Stimulated activated CD4-positive, alpha-beta T cell treated with anti-CD3 and anti-CD28 coated beads, Interleukin-12 subunit alpha, Interleukin-12 subunit beta, amount 100 ng/mL, for 48 hours (primary cell): ENCODE measurements around the gene PYROXD2.
"Not testable (repeated sequence)": the region's sequence is repeated elsewhere in the genome, so short reads cannot be mapped to it uniquely, and the experiment has no call there.

Source experiments
- DNase-seq, 3 donors: peaks; one replicate each; pipeline ENCODE4 v3.0.0-alpha.2; 2020; ENCODE audit warnings: low read depth in 2 of 3, low spot score in 1 of 3

PYROXD2 gene

DNA sequence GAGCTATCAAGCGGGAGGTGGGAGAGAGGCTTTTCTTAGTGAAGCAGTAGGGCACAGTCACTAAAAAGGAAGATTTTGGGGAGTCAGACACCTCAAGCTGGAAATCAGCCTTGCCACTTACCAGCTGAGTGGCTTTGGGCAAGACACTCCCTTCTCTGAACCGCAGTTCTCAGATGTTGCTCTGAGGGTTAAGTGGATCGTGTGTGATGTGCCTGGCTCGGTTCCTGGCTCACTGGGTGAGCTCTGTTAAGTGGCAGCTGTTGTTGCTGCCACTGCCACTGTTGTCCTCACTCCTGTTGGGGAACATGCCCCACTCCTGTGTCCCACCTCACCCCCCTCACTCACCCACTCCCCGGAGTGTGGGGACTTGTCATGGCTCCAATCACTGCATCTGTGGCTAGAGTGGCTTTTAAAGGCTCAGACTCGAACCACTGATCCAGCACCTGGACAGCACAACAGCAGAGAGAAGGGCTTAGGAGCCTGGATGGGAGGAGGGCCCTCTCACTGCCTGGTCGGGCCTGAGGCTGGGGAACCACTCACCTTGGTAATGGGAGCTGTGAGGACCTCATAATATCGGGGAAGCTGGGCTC, 20.0 kb downstream of the PYROXD2 start:
- DNase-seq = no peak

DNA sequence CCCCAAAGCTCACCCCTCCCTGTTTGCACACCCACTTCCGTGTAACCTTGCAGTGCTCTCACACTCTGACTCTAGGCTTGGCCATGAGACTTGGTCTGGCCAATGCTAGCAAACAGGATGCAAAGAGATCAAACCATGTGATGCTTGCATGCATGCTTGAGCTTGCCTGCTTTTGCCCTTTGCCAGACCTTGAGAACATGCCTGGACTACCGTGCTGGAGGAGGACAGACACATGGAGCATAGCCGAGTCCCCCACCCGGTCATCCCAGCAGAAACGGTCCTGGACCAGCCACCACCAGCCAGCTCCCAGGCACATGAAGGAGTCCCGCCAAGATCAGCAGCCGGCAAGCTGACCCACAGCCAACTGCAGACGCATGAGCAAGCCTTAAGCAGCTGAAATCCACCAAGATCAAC, 23.4 kb downstream of the PYROXD2 start:
- DNase-seq = no peak

DNA sequence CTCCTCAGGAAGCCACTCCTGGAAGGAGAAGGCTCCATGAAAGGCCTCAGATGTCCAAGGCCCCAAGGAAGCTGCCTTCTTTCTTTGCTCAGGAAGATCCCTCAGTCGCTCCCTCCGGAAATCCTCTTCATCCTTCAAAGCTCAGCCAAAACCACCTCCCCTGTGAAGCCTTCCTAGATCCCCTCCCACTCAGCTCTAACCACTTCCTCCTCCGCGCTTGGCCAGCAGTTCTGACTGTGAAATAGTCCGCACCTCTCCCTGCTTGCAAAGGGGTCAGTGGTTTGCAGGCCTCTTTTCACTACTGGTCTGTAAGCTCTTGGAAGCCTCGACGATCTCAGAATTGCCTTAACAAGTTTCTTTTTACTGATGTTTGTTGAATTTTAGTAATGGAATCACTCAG, 23.9 kb downstream of the PYROXD2 start:
- no peak for DNase-seq

DNA sequence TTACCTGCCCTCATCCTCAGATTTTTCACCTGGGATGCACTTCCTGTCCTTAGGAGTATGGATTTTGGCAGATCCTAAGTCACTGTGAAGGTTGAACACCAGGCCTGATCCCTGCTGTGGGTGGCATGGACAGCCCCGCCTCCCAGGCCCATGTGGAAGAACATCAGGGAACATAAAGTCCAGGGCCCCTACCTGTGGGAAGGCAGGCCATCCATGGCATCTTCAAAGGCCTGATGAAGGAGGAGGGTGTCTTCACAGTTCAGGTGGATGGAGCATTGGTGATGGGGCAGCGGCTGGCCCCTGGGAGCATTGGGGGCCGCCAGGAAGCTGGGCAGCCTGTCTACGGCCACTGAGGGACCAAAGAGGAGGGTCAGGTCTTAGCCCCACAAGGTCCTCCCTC, 24.6 kb downstream of the PYROXD2 start:
- no peak for DNase-seq

DNA sequence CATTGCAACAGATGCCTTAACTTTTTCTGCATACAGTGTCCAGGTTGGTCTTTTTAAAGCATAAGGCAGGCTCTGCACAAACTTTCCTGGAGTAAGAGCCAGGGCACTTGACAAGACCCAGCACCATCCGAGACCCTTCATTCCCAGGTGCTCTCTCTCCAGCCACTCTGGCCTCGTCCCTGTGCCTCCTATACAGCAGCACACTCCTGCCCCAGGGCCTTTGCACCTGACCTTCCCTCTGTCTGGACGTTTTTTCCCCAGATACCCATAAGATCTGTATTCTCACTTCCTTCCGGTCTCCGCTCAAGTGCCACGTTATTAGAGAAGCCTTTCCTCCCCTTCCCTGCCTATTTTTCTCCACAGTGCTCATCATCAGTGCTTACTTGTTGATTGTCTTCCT, 25.6 kb downstream of the PYROXD2 start:
- no peak for DNase-seq

DNA sequence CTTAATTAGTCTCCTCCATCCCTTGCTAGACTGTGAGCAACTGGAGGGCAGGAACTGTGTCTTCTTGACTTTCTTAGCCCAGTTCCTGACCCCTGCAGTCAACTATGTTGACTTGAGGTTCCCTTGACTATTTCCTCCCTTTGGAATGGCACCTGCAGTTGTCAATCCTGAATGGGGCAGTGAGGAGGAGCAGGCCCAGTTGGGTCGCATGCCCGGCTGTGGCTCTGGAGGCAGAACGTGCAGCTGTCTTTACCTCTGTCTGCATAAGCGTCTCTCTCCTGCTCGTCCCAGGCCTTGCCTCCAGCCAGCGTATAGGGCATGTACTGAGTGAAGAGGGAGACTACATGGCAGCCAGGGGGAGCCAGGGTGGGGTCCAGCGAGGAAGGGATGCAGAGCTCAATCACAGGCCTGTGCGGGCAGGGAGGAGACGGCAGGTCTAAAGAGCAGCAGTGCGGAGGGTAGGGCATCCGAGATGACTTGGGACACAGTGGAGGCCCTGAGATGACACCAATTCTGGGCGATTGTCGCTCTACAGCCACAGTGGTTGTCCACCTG, 26.8 kb downstream of the PYROXD2 start:
- no peak for DNase-seq

DNA sequence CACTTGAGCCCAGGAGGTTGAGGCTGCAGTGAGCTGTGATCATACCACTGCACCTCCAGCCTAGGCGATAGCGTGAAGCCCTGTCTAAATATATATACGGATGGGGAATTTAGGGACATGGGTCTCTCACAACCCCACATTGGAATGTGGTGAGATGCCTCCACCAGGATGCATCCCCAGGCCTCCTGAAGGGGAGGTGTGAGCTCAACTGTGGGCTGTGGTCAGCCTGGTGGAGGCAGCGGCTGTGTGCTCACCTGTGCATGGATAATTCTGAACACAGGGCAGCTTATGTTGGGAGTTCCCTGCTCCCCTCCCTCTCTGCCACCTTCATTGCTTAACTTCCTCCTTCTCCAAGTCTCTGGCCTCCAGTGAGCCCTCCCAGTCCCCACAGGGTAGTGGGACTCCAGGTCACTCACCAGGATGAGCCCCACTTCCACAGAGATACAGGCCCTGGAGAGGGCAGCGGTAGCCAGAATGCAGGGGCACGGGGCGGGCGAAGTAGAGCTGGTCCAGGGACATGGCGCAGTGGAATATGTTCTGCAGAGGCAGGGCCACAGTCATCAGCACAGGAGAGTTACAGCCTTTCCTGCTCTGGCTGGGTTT, 30.4 kb downstream of the PYROXD2 start:
- DNase-seq = no peak

DNA sequence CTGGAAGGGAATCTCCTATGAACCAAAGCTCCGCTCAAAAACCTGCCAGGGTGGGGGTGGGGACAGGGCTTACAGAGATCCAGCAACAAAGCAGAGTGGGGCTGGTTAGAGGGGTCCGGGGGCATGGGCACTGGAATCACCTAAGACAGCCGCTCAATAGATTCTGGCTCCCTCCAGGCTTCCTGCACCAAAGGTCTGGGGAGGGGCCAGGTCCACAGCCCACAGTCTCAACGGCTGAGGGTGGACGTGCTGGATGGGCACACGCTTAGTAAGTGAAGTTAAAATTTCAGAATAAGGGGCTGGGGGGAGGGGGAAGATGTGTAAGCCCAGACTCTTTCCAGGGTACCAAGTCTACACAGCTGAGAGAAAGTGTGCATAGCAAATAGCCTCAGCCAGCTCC, 31.1 kb downstream of the PYROXD2 start:
- DNase-seq = no peak

DNA sequence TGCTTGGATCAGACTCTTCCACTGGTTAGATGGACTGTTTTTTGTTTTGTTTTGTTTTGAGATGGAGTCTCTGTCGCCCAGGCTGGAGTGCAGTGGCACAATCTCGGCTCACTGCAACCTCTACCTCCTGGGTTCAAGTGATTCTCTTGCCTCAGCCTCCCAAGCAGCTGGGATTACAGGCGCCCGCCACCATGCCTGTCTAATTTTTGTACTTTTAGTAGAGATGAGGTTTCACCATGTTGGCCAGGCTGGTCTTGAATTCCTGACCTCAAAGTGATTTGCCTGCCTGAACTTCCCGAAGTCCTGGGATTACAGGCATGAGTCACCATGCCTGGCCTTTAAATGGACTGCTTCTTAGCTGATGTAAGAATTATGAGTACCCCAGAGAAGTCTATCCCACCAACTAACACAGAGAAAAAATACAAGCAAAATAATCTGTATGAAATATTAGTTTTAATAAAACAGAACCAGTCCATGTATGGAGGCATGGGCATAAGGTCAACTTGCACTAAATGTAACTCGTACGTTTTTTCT, 31.8 kb downstream of the PYROXD2 start:
- DNase-seq = not testable (repeated sequence)

DNA sequence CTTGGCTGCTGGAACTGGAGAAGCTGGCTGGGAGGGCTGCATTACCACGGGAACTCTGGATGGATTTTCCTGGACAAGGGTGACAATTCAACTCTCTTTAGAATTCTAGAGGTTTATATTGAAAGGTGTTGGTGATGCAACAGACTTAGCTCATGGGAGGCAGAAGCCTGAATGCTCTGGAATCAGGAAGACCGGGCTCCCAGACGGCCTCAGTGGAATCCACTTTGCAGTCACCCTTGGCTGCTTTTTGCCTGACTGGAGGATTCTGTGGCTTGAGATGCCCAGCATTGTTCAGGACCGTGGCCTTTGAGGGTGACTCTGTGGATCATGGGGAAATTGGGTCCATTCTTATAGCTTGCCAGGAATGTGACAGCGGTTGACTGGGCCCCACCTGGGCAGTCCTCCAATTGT, 32.3 kb downstream of the PYROXD2 start:
- no peak for DNase-seq

DNA sequence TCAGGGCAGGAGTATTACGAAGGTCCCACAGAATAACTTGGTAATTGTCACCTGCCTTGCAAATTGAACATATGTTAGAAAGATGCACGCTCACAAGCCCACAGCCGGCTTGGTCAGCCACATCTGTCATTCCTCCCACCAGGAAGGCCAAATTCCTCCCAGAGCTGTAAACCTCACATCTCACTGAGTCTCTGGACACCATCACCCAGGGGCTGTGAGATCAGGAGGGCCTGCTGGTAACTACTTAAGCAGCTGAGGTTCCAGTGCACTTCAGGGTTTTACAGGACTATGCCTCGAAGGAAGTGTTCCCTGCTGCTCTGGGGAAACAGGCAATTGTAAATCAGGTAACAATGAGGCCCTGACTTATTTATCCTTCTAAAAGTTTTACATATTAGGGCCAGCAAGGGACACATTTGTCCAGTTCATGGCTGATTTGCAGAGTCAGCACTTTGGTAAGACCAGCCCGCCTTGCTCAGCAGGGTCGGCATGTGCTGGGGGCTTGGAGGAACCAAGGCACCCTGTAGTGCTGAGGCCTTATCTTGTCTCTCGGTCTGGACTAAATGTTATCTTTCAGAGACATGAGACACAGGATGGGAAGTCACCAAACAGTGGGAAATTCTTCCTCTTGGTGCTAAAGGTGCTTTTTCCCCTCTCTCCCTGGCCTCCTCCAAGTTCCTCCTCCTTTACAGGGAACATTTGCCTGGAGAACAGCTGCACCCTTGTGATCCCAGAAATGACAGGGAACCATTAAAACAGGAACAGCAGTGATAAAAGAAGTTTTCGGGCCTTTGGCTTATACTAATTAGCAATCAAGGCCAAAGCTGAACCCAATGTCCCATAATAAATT, 34.3 kb downstream of the PYROXD2 start:
- DNase-seq = no peak

DNA sequence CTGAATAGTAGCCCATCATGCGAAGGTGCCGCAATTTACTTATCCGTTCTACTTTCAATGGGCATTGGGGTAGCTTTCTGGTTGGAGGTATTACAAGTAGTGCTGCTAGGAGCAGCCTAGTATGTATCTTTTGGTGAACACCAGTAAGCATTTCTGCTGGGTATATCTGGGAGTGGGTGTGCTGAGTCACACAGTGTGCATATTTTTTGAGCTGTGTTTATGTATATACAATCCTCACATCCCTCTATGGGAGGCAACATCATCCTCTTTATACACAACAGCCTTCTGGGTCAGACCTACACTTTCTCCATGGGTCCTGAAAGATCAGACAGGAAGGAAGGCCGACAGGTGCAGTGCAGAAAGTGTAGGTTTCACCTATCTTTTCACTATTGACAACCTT, 36.3 kb downstream of the PYROXD2 start:
- no peak for DNase-seq

DNA sequence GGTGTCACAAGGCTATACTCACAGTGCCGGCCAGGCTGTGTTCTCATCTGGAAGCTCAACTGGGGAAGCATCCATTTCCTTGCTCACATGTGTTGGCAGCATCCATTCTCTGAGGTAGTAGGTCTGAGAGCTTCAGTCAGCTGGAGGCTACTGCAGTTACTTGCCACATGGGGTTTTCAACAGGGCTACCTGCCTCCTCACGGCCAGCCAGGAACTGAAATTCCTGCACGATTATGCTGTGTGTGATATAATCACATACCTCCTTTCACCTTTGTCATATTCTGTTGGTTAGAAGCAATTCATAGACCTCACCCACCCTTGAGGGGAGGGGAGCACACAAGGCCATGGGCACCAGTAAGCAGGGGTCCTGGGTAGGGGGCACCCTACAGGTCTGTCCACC, 37.4 kb downstream of the PYROXD2 start:
- no peak for DNase-seq

DNA sequence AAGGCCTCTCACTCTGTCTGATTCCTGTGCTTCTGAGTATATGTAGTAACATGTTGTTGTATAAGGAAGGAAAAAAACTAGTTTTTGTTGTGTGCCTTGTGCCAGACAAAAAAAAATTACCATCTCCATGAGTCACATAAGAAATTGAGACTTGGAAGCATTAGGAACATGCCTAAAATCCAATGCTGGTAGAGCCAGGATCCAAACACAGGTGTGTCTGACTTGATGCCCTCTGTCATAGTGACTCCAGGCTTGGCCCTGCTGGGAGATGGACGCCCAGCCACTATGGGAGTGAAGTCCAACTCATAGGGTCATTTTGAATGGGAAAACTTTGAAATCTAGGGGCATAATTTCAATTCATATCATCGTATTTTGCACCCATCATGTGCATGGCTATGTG, 38.0 kb downstream of the PYROXD2 start:
- DNase-seq = no peak

DNA sequence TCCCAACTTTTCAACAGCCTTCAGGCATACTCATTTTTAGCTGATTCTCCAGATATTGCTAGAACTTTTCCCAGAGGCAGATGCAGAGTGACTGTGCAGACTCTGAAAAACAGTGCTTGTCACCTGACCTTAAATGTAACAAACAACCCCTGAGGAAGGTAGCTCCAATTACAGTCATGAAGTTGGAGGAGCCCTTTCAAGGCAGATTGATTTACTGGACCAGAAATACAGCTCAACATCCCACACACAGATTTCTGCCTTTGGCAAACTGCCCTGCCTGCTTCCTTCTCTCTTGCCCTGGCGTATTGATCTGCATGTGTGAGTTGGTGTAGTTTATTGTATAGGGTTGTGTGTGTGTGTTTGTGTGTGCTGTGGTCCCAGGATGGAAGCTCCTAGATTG, 38.5 kb downstream of the PYROXD2 start:
- no peak for DNase-seq

DNA sequence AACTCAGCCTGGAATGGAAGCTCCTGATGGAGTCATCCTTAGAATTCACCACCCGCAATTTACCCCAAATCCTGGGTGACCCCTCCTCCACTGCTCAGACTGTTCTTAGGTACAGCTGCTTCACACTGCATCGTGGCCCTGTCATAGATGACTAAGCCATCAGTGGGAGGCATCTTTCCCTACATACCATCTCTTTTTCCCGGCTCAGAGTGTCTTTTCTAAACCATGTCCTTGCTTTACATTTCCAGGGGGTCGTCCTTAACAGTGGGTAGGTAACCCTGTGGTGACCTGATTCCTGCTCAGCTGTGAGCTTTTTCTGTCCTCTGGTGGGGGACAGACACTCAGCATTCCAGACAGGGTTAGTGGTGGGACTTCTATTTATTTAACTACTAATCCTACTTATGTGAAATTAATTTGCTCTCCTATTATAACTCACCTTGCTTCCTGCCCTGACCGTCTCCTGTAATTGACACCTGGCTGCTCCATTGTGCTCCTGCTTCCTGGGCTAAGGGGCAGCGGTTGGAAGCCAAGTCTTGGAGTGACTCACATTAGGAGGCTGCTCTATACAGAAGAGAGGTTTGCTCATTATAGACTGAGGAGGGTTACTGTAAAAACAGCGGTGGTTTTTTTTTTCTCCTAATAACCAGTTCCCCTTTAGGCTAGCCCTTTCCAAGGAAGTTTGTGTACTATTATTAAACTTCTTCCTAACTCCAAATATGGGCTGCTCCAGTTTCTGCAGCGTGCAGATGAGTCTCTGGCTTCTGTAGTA, 40.6 kb downstream of the PYROXD2 start:
- DNase-seq = no peak

DNA sequence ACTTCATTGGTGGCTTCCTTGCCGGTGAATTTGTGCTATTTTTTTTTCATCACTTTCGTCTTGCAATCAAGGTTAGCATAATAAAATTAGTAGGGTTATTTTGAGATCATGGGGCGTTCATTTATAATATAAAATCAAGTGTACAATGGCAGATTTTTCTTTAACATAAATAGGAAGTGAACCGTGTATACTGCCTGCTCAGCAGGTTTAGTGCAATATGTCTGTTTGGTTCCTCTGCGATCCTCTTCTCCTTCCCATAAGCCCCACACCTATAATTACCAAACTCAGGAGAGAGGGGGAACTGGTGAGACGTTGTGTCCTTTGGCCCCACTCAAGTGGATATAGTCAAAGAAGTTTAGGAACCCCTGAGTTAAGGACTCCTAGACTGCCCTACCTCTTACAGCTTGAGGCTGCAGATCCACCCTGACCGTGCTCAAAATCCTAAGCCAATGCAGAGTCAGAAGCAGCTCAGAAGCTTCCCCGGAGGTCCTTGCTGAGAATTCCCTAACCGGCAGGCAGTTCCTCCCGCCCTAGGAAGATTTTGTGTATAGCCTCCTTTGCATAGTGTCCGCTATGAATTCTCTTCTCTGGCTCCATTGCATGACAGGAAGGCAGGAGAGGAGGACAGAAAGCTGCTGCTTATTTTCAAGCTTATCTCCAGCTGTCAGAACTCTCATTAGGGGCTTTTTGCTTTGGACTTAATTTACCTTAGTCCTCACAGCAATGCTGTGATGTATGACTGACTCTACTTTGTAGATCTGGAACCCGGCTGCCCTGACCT, 41.5 kb downstream of the PYROXD2 start:
- DNase-seq = no peak

DNA sequence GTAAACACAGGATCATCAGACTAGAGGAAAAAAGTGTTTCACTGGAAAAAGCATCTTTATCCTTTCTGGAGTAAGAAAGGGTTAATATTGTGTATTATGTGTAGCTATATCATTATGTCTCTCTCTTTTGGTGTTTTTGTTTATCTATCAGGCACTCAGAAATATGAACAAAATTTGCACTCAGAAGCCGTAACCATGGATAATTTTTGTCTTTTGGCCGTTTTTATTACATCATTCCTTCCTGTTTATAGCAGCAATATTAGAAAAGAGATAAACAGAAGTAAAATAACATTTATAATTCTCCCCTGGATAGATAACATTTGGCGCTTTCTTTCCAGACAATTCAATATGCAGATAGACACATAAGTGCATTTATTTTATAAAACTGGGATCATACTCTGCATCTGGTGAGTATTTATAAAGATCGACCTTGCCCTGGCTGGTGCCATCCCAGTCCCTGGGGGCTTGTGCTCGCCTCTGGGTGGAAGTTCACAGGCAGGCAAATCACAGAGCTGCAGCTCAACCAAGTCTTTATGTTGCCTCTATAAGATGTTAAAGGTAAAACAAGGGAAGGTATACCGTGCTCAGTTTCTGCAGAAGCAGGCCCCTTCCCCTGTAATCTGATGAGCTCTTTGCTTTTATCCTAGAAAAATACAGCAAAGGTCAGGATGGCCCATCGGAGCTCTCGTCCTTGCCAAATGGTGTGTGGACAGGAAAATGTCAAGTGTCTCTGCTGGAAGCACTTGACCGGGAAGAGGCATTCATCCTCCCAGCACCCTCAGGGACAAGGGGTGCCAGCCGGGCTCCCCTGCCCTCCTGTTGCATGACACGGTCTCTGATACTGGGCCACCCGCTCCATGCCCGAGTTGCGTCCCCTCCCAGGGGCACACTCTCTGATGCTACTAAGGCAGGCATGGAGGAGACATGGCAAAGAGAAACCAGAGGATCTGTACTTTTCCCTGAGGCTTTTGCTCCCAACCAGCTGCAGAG, 43.9 kb downstream of the PYROXD2 start:
- no peak for DNase-seq

DNA sequence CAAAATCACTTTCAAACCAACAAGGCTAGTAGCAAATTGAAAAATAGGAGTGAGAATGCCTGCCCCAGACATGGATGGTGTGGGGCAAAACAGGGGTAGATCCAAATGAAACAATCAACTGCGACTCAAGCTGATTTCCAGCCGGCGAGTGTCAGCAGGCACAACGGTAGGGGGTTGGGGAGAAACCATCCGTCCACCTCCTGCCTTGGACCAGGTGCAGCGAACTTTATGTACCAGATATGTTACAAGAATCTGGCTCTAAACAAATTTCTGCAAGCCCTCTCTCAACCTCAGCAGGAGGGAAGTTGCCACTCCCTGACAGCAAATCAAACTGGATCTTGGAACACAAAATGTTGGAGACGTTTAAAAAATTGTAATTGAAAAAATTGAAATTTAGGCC, 45.2 kb downstream of the PYROXD2 start:
- DNase-seq = no peak
